Stomach (tissue), 9 donors: ENCODE results near the gene PARP3. TPM values are rescaled to one million over a fixed set of nuclear protein-coding genes. Genes with fewer than 3 reads are reported as not detected.

Experiments used
- DNase-seq, 2 donors: peaks; one replicate each; pipeline versions ENCODE4 v3.0.0 to v3.0.0-alpha.2; 2013 to 2019
- H3K27ac ChIP-seq, 5 donors: fragments of 200-600 bp in 4 of 5; sonication (generic) in 4 of 5; one replicate each; pipeline ENCODE4 v1.5.1; 2013 to 2019; ENCODE audit warnings: mild to moderate bottlenecking in 1 of 5, moderate library complexity in 1 of 5
- H3K27me3 ChIP-seq, 3 donors: fragments of 200-600 bp; sonication (generic); one replicate each; pipeline ENCODE4 v1.5.1; 2017 to 2019; ENCODE audit warnings: mixed run types in 1 of 3
- H3K36me3 ChIP-seq, 4 donors: fragments of 200-600 bp; sonication (generic); 1 replicate in 3 of 4; 2 replicates in 1 of 4; pipeline ENCODE4 v1.5.1; 2016 to 2019
- H3K4me1 ChIP-seq, 4 donors: fragments of 200-600 bp; sonication (generic); one replicate each; pipeline ENCODE4 v1.5.1; 2016 to 2019
- H3K4me3 ChIP-seq, 4 donors: fragments of 200-600 bp; sonication (generic) in 3 of 4; one replicate each; pipeline ENCODE4 v1.5.1; 2016 to 2019; ENCODE audit warnings: mild to moderate bottlenecking in 1 of 4
- H3K9me3 ChIP-seq, 4 donors: fragments of 200-600 bp; sonication (generic); one replicate each; pipeline ENCODE4 v1.5.1; 2016 to 2019
- CTCF ChIP-seq, 7 experiments: fragments of 450-650 bp in 4 of 7; fragments of 200-600 bp in 3 of 7; sonication (generic) in 3 of 7; IDR thresholded peaks; one replicate each; pipeline ENCODE4 v1.5.1; 2016 to 2019; ENCODE audit warnings: antibody characterized with exemption in 7 of 7, control low read depth in 2 of 7, mild to moderate bottlenecking in 1 of 7
- EP300 ChIP-seq: sonication (generic); formaldehyde crosslinking; IDR thresholded peaks from one replicate; pipeline ENCODE4 v1.6.1; 2017; ENCODE audit warnings: antibody characterized with exemption
- POLR2A ChIP-seq, 4 donors: fragments of 450-650 bp; IDR thresholded peaks; one replicate each; pipeline ENCODE4 v1.6.1; 2016; ENCODE audit warnings: antibody characterized with exemption in 4 of 4, control low read depth in 2 of 4, mild to moderate bottlenecking in 1 of 4, moderate library complexity in 1 of 4
- POLR2AphosphoS5 ChIP-seq, 3 donors: sonication (generic); formaldehyde crosslinking; IDR thresholded peaks; one replicate each; pipeline ENCODE4 v1.6.1; 2016; ENCODE audit warnings: antibody characterized with exemption in 3 of 3
- WGBS, 5 donors: extraction: QIAGEN DNeasy Blood & Tissue Kit in 3 of 5; methylation state at CpG; one replicate each; pipeline versions ENCODE4 v1.1.5 to v1.1.7; 2013 to 2018; 5-methylcytosine and 5-hydroxymethylcytosine counted together
- intact Hi-C: fragments of 100-400 bp; cut with DNase I; formaldehyde crosslinking; loops from one replicate; pipeline ENCODE4 v1.15.1; 2023; ENCODE audit warnings: low total_unique reads
- polyA plus RNA-seq, 3 donors: library from polyadenylated mRNA; stranded (reverse); fragments of 200-250 nt; gene quantifications; one replicate each; pipeline ENCODE4 v1.2.3, GENCODE V29; 2013
- total RNA-seq, 5 donors: library from RNA; depleted of rRNA; stranded (reverse); fragments of >200 nt; gene quantifications; one replicate each; pipeline versions ENCODE4 v1.1.0 to v1.2.3, GENCODE V29; 2014 to 2016
- donor health status: healthy with polysubstance abuse.
- donor health status: Bipolar disorder and iron deficiency.
- donor health status: healthy.

Gene PARP3
- total and polyA plus RNA-seq, 8 donors, result 10.6 to 39.7 (median 16.0) TPM

GRCh38 chr3:51955893-51956770, 14.0 kb downstream of the PARP3 start:
- Histone ChIP-seq H3K4me1 (peaks cover 16 to 22% (median 17%) of the 10 kb centered on the region in 4 donors), H3K27me3 (peaks cover 0 to 20% (median 0%) of the 10 kb centered on the region in 3 donors), H3K36me3 (peaks cover 0 to 39% (median 34%) of the 10 kb centered on the region in 4 donors), H3K9me3 (no peaks in the 10 kb centered on the region), H3K4me3 (peak overlapping the region; percentile 42 to 51 (median 48)), H3K27ac (peak overlapping the region; percentile 76 to 85 (median 78))
- intact Hi-C loops, result no loop called here
- TF ChIP-seq CTCF (IDR thresholded peaks at IDR 0.05) (peak in 5 of 7 experiments; percentile 12 to 41 (median 35)), EP300 (no peak), POLR2A (IDR thresholded peaks at IDR 0.05) (no peak), POLR2AphosphoS5 (IDR thresholded peaks at IDR 0.05) (peak in 1 of 3 donors; percentile 22)
- WGBS, 5 donors, result 3 to 7% (median 4%) methylated on average over 38 to 91 of the region's 97 CpGs
- peak; percentile 77 to 87 for DNase-seq

DNA sequence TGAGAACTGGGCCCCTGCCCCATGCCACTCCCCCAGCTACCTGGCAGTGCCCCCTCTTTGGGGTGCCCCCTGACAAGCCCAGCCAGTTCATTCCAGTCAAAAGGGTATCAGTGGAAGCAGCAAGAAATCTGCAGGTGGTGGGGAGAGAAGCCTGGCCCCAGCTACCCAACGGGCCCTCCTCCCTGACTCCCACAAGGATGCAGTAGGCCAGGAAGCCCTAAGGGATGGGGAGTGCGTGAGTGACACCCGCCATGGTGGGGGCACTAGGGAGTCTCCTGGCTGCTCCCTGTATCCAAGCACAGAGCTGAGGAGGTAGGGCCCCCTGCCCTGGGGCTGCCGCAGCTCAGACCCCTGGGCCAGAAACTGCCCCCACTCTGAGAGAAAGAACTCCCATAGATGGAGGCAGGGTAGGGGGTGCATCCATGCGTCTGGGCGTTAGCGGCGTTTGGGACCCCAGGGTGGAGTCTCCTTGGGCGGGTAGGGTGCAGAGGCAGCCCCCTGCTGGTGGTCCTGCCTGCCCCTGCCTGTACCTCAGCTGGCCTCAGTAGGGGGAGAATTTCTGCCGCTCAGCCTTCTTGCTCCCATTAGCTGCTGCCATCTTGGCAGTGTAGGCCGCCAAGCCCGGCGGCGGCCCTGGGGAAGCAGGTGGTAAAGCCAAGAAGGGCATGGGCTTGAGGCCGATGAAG, 15.5 kb downstream of the PARP3 start:
- H3K36me3 ChIP-seq, result peaks cover 0 to 41% (median 35%) of the 10 kb centered on the region in 4 donors
- 91 to 99% (median 96%) methylated on average over 12 to 15 of the region's 15 CpGs for WGBS, 5 donors
- intact Hi-C loops, result no loop called here
- no peak overlapping the region for H3K4me3 ChIP-seq
- DNase-seq, result no peak
- TF ChIP-seq POLR2AphosphoS5 (IDR thresholded peaks at IDR 0.05), result no peak
- H3K4me1 ChIP-seq, result peaks cover 16 to 33% (median 22%) of the 10 kb centered on the region in 4 donors
- no peak overlapping the region for H3K27ac ChIP-seq
- no peaks in the 10 kb centered on the region for H3K9me3 ChIP-seq
- H3K27me3 ChIP-seq, result peaks cover 0 to 20% (median 0%) of the 10 kb centered on the region in 3 donors

- intact Hi-C loops, result no loop called here
- no peak for DNase-seq
- H3K4me1 ChIP-seq, result peaks cover 16 to 45% (median 28%) of the 10 kb centered on the region in 4 donors
- peaks cover 0 to 41% (median 35%) of the 10 kb centered on the region in 4 donors for H3K36me3 ChIP-seq
- 91 to 95% (median 93%) methylated on average over 18 to 20 of the region's 20 CpGs for WGBS, 5 donors
- H3K4me3 ChIP-seq, result no peak overlapping the region
- no peak overlapping the region for H3K27ac ChIP-seq
- no peak for TF ChIP-seq POLR2A (IDR thresholded peaks at IDR 0.05)
- no peak for TF ChIP-seq POLR2AphosphoS5 (IDR thresholded peaks at IDR 0.05)
- TF ChIP-seq EP300, result no peak
- no peak for TF ChIP-seq CTCF (IDR thresholded peaks at IDR 0.05)
- H3K27me3 ChIP-seq, result peaks cover 0 to 20% (median 0%) of the 10 kb centered on the region in 3 donors
- no peaks in the 10 kb centered on the region for H3K9me3 ChIP-seq
These were observed 16.7 kb downstream of the PARP3 start for GRCh38 chr3:51958603-51959521.

DNA sequence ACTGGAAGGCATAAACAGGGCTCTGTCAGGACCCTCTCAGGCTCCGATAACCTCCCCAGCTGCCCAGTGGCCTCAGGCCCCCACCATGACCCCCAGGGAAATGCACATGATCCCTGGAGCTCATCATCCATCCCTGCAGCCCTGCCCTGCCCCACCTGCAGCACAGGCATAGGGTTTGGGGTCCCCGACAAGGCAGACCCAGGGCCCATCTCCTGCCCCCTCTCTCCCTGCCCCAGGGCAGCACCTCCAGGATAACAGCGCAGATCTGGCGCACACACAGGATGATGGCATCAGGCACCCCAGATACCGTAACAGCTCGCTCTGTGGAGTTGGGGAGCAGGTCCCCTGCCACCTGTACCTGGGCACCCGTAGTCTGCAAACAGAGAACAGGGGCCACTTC, 17.5 kb downstream of the PARP3 start:
- Histone ChIP-seq H3K4me3 (no peak overlapping the region), H3K27ac (no peak overlapping the region), H3K4me1 (peaks cover 16 to 53% (median 34%) of the 10 kb centered on the region in 4 donors), H3K27me3 (peaks cover 0 to 20% (median 0%) of the 10 kb centered on the region in 3 donors), H3K9me3 (no peaks in the 10 kb centered on the region), H3K36me3 (peaks cover 0 to 41% (median 35%) of the 10 kb centered on the region in 4 donors)
- TF ChIP-seq EP300 (no peak), POLR2A (IDR thresholded peaks at IDR 0.05) (no peak), CTCF (IDR thresholded peaks at IDR 0.05) (no peak), POLR2AphosphoS5 (IDR thresholded peaks at IDR 0.05) (no peak)
- intact Hi-C loops, result no loop called here
- WGBS, 5 donors, result 96 to 98% (median 97%) methylated on average over 7 of the region's 7 CpGs
- DNase-seq, result no peak
